ENCODE measurements around the gene PRCP.

PRCP gene

DNA sequence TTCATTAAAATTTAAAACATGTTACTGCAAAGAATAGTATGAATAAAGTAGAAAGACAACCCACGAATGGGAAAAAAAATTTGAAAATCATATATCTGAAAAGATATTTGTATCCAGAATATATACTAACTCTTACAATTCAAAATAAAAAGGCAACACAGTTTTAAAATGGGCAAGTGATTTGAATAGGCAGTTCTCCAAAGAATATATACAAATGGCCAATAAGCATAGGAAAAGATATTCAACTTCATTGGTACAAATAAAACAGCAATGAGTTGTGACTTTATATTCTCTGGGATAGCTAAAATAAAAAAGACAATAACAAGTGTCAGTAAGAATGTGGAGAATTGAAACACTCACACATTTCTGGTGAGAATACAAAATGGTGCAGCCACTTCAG is 125.0 kb downstream of the PRCP start:
- H3K27ac ChIP-seq (ENCODE audit: low read depth, low read length): no peak overlapping the region
- no peak overlapping the region for H3K4me2 ChIP-seq (ENCODE audit: low read depth, low read length, poor library complexity, severe bottlenecking)
- no peak overlapping the region for H3K4me3 ChIP-seq (ENCODE audit: insufficient read depth, low read length, poor library complexity, severe bottlenecking)

More for the DNA sequence above, 125.0 kb downstream of the PRCP start:
- Histone ChIP-seq H3K9ac (ENCODE audit: low read length) (no peak overlapping the region), H3K9me3 (ENCODE audit: insufficient read depth, low read length) (no peaks in the 10 kb centered on the region), H2AFZ (ENCODE audit: low read depth, low read length, severe bottlenecking) (no peak overlapping the region), H3K79me2 (ENCODE audit: insufficient read depth, low read length) (no peaks in the 10 kb centered on the region), H4K20me1 (ENCODE audit: low read depth, low read length) (no peaks in the 10 kb centered on the region), H3K9me2 (replicated peaks; ENCODE audit: insufficient read depth, low read length) (no peaks in the 10 kb centered on the region), H3K36me3 (ENCODE audit: low read length) (no peaks in the 10 kb centered on the region), H3K27me3 (ENCODE audit: low read length) (no peaks in the 10 kb centered on the region), H3F3A (ENCODE audit: insufficient read depth) (no peaks in the 10 kb centered on the region)
- TF ChIP-seq CTCF (IDR thresholded peaks at IDR 0.05; ENCODE audit: insufficient read depth, low read length, poor library complexity, severe bottlenecking) (no peak), EZH2phosphoT487 (conservative IDR thresholded peaks at IDR 0.05; ENCODE audit: low read length) (no peak)
